GM19438 (cell line): Measurements from ENCODE around the gene GALP.
"Not testable (repeated sequence)": the region's sequence is repeated elsewhere in the genome, so short reads cannot be mapped to it uniquely, and the experiment has no call there.

Experiments used
- ATAC-seq: cut with Tn5 transposase; IDR thresholded peaks from one replicate; pipeline ENCODE4 v1.9.1; 2021; ENCODE audit warnings: low read depth; ENCODE audit not compliant: unreplicated experiment

GALP gene

DNA sequence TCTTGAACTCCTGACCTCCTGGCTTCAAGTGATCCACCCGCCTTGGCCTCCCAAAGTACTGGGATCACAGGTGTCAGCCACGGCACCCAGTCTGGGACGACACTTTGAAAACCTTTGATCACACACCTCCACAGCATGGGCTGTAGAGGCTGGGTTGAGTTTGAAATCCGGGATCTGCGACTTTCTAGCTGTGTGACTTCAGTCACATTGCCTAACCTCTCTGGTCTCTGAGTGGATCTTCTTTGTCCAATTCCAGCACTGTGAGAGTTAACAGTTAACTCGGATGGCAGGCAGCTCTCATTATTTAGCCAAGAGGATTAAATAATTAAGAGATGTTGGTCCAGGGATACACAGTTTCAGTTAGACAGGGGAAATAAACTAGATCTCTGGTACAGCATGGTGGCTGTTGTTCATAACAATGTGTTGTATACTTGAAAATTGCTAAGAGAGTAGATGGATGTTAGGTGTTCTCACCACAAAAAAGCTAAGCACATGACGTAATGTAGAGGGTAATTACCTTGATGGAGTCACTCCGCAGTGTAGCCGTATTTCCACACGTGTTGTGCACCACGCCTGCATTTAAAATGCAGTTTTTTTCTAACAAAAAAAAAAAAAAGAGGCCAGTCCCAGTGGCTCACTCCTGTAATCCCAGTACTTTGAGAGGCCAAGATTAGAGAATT is 1.9 kb downstream of the GALP start:
- no peak for ATAC-seq

DNA sequence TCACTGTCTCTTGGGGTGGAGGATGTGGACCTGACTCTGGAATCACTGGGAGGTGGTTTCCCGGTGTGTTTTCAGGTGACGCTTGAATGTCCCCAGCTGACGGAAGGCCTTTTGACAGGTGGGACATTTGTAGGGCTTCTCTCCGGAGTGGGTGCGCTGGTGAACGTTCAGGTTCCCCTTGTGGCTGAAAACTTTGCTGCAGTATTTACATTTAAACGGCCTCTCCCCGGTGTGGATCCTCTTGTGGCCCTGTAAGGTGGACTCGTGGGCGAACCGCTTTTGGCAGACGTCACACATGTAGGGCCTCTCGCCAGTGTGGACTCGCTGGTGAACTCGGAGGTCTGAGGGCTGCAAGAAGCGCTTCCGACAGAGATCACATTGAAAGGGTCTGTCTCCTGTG is 14.0 kb downstream of the GALP start:
- no peak for ATAC-seq

DNA sequence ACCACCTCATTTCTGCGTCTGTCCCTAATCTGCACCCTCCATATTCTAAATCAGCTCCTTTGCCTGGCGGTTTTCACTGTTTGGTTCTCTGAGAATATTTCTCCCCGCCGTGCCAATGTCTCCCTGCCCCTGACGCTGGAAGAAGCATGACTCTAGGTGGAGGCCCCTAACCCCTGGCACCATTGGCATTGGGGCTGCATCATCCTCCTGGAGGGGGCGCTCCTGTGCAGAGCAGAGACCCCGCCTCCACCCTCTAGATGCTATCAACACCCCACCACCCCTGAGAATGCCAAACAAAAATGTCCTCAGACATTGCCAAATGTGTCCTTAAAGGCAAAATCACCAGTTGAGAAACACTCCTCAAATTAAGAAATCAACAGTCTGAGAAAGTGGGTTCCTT is 15.3 kb downstream of the GALP start:
- no peak for ATAC-seq

GRCh38 chr19:56191711-56192110 is 15.9 kb downstream of the GALP start:
- no peak for ATAC-seq

DNA sequence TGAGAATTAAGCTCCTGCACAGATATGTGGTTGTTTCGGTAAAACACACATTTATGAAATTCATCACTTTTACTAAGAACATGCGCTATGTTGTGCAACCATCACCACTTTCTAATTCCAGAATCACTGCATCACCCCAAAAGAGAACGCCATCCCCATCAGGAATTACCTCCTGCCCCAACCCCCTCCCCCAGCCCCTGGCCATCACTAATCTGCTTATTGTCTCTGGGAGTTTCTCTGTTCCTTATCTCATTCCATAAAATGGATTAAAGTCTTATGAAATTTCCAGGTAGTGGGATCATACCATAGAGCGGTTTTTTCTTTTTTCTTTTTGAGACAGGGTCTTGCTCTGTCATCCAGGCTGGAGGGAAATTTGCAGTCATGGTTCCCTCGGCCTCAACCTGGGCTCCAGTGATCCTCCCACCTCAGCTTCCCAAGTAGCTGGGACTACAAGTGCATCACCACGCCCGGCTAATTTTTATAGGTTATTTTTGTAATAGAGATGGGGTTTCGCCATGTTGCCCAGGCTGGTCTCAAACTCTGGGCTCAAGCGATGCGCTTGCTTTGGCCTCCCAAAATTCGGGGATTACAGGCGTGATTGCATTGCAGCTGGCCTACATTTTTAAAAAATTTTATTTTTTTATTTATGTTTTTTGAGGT is 18.3 kb downstream of the GALP start:
- no peak for ATAC-seq

GRCh38 chr19:56197646-56198045 is 21.8 kb downstream of the GALP start, which contains the start of gene ZSCAN5B:
TSS of gene ZSCAN5B (minus strand) at chr19:56197783. CDS start at chr19:56193052, 4,731 bp downstream.
- ATAC-seq, result not testable (repeated sequence)

- no peak for ATAC-seq
Measured at GRCh38 chr19:56199687-56200086, 23.9 kb downstream of the GALP start.

DNA sequence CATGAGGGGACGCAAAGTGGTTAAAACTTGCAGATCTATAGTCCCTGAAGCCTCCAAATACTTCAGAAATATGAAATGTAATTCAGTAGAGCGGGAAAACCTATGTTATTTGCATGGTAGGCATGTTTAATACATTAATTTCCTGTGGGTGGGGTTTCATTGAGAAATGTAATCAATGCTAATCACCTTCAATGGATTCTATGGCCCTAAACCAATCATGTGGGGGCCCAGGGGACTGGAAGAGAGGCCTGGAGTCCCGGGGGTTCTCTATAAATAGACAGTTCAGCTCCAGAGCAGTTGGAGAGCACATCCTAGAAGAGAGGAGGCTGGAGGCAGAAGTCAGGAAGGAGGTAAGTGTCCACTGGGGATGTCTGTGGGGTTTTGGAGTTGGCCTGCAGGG is 26.2 kb downstream of the GALP start, which contains the start of gene ZSCAN5C:
TSS of gene ZSCAN5C (plus strand) at position 301 of the 400 bp plus-strand sequence. CDS start 3,641 bp downstream, outside the sequence.
- no peak for ATAC-seq

- not testable (repeated sequence) for ATAC-seq
Measured at GRCh38 chr19:56207581-56207980, 31.8 kb downstream of the GALP start.

- no peak for ATAC-seq
Measured at GRCh38 chr19:56209091-56209490, 33.3 kb downstream of the GALP start.

DNA sequence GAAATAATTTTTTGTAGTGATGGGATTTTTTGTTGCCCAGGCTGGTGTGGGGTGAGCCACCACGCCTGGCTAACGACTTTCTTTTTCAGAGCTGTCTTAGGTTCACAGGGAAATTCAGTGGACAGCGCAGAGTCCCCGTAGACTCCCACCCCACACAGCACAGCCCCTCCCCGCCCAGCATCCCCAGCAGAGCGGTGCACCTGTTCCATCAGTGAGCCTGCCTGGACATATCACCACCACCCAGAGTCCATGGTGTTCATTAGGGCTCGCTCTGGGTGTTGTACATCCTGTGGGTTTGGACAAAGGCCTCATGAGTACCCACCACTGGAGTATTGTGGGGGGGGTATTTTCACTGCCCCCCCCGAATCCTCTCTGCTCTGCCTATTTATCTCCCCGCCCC is 34.2 kb downstream of the GALP start:
- not testable (repeated sequence) for ATAC-seq

DNA sequence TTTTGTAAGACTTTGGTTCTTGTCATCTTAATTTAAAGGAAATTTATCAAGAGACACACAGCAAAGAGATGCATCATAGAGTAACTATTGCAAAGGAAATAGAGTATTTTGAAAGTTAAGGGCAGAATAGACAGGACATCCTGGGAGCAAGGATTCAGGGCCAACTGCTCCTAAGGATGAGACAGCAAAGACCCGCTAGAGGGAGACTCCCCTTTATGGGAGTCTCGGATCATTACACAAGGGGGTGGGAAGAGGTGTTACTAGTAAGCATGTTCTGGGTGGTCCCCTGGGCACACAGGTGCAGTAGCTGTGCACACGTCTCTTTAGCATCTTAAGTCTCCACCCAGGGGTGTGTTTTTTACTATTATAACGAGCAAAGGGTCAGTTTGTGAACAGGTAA is 35.9 kb downstream of the GALP start:
- no peak for ATAC-seq

GRCh38 chr19:56217039-56217949 is 41.5 kb downstream of the GALP start:
- ATAC-seq, result no peak

- ATAC-seq, result no peak
Measured at GRCh38 chr19:56218961-56219360, 43.2 kb downstream of the GALP start.

DNA sequence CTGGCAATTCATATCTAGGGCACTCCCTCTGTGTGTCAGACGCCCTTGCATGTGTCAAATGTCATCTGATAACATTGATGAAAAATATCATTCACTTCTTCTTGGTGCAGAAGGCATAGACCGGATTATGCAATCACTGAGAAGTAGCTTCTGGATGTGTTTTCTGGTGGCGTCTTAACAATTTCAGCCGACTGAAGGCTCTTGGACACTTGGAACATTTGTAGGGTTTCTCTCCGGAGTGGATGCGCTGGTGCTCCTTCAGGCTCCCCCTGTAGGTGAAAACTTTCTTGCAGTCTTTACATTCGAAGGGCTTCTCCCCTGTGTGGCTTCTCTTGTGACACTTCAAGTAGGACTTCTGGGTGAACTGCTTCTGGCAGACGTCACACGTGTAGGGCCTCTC is 45.6 kb downstream of the GALP start:
- ATAC-seq, result not testable (repeated sequence)

DNA sequence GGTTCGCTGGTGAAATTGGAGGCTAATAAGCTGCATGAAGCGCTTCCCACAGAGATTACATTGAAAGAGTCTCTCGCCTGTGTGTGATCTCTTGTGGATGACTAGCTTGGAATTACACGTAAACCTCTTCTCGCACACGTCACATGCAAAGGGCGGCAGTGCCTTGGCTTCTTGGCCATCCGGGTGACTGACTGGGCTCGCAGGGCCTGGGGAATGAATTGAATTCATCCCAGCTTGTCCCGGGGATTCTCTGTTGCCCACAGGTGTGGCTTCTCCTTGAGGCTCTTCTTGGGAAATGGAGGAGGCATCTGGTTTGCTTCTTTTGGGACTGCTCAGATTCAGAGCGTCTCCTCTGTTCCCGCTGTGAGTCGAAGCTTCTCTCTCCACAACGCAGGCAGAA is 46.0 kb downstream of the GALP start:
- no peak for ATAC-seq

DNA sequence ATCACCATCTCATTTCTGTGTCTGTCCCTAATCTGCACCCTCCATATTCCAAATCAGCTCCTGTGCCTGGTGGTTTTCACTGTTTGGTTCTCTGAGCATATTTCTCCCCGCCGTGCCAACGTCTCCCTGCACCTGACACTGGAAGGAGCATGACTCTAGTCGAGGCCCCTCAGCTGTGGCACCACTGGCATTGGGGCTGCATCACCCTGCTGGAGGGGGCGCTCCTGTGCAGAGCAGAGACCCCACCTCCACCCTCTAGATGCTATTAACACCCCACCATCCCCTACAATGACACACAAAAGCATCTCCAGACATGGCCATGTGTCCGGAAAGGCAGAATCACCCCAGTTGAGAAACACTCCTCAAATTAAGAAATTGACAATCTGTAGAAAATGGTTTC is 47.1 kb downstream of the GALP start:
- ATAC-seq, result no peak

DNA sequence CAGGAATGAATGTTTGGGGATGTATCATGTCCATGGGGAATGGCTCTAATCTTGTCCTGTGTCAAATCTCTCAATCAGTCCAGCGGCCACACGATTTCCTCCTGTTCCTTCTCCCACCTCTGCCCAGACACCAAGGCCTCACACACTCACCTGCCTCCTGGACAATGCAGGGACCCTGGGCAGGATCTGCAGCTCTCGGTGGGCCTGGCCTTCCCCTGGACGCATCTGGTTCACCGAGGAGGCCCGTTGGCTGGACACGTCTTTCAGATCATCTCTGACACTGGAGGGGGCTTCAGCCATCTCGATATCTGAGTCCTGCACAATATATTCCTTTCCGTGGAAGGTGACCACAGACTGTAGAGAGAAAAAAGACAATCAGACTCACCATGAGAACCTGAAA is 47.7 kb downstream of the GALP start:
- no peak for ATAC-seq
